GM21717 (cell line): ENCODE results near the gene TMEM143.
"Not testable (repeated sequence)": the region's sequence is repeated elsewhere in the genome, so short reads cannot be mapped to it uniquely, and the experiment has no call there.

Experiments used
- ATAC-seq: cut with Tn5 transposase; IDR thresholded peaks from one replicate; pipeline ENCODE4 v1.9.1; 2021; ENCODE audit warnings: mild to moderate bottlenecking, moderate library complexity; ENCODE audit not compliant: unreplicated experiment

TMEM143 gene

DNA sequence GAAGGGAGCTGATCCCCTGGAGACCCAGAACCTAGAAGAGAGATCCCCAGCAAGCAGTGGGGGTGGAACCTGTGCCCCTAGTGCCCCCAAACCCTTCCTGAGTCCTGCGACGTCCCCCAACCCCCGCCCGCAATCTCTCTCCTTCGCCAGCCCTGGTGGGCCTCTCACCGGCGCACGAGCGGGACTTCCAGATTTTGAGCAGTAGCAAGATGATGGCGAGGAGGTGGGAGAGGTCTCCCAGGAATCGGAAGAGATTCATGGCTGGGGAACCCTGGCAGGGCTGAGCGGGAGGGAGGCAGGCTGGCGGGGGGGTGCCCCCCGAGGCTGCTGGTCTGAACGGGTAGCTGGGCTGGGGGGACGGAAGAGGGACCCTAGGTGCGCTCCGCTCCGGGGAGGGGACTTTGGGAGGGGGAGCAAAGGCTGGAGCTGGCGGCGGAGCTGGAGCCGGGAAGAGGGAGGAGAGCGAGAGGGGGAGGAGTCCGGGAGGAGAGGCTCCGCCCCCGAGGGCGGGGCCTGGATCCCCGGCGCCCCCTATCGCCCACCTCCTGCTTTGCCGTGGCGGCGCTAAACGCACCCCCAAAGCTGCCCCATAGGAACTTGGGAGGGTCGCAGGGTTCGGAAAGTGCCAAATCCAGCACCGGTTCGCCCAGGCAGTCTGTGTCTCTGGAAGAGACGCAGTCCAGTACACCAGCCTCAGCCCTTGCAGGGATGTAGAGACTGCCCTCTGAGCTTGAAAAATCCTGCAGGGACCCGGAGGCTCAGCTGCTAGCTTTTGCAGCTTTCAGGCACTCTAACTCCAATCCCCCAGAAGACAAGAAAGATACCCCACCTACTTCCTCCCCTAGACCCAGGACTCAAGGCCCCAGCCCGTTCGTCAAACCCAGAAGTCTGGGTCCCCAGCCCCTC is 27.6 kb upstream of the TMEM143 start, which contains the start of gene KDELR1:
Gene KDELR1 (minus strand): TSS at position 452 of the 906 bp plus-strand sequence. CDS start 193 bp downstream, at position 259.
- ATAC-seq = peak; percentile 57

DNA sequence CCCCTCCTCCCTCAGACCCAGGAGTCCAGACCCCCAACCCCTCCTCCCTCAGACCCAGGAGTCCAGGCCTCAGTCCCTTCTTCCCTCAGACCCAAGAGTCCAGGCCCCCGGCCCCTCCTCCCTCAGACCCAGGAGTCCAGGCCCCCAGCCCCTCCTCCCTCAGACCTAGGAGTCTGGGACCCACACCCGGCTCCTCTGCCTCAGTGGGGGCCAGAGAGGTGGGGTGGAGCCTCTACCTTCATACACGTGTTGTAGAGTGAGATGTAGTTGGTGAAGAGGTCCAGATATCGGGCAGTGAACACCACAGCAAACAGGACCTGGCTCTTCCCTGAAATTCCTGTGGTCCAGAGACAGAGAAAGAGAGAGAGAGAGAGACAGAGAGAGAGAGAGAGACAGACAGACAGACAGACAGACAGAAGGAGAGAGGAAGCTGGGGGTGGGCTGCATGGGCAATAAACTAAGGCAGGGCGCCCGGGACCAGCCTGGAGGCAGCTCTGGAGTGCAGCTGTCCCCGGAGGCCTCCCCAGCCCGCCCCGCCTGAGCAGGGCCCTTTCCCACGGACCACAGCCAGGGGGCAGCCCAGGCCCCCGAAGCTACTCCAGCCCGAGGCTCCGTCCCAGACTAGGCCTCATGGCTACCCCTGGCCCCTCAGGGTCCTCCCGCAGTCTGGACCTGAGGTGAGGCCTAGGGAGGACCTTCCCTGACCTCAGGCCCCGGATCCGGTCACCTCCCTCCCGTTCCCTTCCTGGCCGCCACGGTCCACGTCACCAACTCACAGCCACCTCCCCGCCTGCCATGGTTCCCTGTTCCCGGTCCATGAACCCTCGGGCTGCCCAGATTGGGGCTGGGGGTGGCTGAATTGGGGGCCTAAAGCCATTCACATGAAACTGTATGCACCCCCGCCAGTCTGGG is 26.7 kb upstream of the TMEM143 start:
- no peak for ATAC-seq

DNA sequence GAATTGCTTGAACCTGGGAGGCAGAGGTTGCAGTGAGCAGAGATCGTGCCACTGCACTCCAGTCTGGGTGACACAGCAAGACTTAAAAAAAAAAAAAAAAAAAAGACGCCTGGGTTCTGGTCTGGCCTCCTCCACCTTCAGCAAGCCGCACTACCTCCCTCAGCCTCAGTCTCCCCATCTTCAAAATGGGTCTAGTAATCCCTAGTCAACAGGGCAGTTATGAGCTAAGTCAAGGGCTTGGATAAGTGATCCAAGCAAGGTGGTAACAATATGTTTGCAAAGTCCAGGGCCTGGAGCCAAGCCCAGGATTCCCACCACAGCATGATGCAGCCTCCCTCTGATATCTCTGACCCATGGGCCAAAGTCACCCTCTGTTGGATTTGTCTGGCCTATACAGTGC is 23.2 kb upstream of the TMEM143 start:
- ATAC-seq = no peak

DNA sequence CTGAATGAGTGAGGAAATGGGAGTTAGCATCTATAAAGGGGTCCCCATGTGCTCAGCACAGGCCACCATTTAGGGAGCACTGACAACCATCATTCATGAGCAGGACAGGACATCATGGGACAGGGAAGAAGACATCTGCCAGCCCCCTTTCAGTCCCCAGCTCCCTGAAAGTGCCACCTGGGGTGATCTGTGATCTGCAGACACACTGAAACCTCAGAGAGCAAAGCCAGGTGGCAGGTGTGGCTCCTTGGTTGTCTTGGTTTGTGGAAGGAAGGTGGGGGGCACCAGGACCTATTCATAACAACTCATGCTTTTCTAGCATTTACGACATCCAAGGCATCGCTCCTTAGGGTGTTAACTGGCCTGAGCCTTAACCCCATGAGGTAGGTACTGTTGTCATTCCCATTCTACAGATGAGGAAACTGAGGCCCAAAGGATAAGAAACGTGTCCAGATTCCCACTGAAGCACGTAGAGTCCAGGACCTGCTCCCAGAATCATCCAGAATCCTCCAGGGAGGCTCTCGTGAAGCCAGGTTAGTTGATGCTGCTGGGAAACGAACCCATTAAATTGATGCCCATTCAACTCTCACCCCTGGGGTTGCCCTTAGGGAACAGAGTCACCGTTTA is 21.8 kb upstream of the TMEM143 start:
- ATAC-seq = no peak

DNA sequence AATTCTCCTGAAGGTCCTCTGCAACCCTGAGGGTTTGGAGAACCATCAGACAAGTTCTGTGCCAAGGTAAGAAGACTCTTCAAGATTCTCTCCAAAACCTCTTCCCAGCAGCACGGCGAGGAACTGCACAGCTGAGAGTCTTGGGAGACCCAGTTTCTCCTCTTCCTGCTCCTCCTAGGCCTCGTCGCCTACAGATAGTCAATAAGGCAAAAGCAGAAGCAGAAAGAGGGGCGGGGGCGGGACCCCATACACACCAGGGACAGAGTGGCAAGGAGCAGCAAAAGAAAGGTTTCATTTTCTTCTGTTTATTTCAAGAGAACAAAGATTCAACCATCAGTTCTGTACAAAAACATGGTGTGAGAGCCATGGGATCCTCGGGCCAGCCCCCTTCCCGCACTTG is 18.5 kb upstream of the TMEM143 start:
- ATAC-seq = no peak

DNA sequence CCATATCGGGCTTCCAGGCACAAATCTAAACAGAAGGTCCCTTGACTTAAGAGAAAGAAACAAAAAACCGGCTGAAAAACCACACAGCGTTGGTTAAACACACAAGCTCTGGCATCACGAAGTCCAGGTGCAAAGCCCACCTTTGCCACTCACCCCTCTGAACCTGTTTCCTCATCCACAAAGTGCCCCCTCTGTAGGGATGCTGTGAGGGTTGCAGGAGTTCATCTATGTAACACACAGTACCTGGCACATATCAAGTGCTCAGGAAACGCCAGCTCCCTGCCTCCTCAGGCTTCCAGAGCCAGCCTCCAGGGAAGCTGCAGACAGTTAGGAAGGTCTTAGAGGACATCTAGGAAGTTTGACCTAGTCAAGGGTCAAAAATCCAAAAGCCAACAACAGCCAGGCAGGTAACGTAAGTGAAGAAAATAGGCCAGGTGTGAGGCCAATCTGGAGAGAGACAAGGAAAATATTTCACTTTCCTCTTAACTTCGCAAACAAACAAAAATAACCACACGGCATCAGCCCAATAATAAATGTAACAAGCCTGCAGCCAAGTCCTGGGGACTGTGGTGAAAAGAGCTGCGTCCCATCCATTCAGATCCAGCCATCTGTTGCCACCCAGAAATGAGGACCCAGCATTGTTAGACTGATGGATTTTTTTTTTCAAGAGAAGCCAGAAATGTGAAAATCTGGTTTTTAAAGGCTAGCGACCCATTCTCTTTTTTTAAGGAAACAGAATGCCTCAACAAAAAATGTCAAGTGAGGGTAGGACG is 17.6 kb upstream of the TMEM143 start:
- no peak for ATAC-seq

DNA sequence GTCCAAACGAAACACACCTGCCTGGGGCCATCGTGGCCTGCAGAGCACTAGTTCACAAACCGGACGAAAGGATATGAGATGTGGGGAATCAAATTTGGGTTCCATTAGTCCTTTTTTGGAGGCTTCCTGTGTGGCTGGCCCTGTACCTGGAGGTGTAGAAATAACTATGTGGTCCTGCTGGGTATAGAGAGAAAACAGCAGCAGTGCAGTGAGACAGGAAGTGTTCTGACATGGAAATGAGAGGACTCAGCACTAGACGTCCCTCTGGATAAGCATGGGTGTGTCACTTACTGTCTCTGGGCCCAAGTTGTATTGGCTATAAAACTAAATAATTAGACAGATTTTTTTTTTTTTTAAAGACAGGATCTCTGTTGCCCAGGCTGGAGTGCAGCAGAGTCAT is 15.3 kb upstream of the TMEM143 start:
- ATAC-seq = no peak

DNA sequence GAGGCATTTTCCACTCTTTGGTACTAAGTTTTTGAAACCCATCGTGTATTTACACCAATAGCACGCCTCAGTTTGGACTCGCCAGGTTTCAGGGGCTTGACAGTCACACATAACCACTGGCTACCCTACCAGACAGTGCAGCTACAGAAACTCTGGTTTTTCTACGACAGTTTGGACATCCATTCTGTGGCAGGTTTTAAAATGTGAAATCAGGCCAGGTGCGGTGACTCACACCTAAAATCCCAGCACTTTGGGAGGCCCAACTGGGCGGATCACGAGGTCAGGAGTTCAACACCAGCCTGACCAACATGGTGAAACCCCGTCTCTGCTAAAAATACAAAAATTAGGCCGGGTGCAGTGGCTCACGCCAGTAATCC is 14.4 kb upstream of the TMEM143 start:
- ATAC-seq = no peak

DNA sequence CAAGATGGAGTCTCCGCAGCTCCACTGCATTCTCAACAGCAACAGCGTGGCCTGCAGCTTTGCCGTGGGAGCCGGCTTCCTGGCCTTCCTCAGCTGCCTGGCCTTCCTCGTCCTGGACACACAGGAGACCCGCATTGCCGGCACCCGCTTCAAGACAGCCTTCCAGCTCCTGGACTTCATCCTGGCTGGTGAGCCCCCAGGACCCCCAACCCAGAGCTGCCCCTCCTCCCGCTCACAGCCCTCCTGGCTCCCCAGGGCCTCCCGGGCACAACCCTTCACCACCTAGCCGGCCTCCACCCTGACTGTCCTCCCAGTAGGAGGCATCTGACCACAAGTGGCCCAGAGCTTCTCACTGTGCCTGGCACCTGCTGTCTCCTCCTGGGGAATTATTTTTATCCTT is 9.8 kb upstream of the TMEM143 start:
- no peak for ATAC-seq

DNA sequence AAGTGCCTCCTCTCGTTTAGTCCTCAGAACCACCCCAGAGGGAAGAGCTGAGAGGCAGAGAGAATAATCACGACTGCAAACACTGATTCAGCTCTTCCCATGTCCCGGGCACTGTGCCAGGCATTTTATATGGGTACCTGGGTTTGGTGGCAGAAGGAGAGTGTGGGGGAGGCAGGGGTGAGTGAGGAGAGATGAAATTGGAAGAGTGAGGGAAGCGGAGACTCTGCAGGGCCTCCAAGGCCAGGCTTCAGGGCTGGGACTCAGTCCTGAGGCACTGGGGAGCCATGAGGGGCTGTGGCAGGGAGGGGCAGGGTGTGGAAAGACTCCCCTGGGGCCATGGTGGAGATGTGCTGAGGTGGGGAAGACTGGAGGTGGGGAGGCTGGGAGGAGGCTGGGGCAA is 9.2 kb upstream of the TMEM143 start:
- no peak for ATAC-seq

DNA sequence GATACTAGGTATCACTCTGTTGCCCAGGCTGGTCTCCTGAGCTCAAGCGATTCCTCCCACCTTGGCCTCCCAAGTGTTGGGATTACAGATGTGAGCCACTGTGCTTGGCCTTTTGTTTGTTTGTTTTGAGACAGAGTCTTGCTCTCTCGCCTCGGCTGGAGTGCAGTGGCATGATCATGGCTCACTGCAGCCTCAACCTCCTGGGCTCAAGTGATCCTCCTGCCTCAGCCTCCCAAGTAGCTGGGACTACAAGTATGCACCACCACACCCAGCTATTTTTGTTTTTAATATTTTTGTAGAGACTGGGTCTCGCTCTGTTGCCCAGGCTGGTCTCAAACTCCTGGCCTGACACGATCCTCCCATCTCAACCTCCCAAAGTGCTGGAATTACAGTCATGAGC is 8.0 kb upstream of the TMEM143 start:
- ATAC-seq = not testable (repeated sequence)

DNA sequence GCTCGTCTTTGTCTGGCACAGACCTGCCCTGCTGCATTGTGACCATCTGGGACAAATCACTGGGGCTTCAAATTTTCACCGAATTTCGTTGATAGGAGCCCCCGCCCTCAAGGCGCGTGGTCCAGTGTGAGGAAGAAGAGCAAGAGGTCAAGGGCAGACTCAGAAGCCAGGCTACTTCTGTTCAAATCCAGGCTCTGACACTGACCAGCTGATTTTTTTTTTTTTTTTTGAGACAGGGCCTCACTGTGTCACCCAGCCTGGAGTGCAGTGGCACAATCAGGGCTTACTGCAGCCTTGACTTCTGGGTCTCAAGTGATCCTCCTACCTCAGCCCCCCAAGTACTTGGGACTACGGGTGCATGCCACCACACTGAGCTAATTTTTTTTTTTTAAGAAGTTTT is 7.6 kb upstream of the TMEM143 start:
- no peak for ATAC-seq

DNA sequence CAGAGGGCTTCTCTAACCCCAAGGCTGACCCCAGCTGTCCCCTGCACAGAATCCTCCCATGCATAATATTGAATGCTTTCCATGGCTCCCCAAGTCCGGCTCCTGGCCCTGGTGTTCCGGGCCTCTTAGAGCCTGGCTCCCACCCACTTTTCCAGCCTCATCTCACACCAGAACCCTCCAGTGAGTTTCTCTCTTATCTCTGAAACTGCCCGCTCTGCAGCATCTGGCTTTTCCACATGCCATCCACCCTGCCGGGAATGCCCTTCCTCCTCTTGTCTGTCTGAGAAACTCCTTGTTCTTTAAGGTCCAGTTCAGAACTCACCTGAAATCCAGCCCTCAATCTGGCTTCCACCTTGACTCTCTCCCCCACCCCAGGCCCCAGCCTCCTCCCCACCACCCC is 7.2 kb upstream of the TMEM143 start:
- ATAC-seq = no peak

DNA sequence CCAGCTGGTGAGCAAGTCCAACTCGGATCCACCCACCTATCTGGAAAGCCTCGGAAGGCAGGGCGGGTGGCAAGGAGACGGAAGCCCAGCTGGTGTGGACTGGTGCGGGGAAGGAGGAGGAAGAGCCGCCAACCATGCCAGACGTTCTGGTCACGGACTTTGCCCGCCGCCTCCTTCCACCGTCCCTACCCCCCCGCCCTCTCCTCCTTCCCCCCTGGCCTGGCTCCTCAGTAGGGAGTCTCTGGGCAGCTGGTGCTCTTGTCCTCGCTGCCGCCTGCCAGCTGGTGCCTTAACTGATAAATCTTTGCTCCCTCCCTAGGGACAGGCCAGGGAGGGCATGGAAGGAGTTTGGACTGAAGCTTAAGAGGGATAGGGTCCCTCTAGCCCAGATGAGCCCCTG is 5.2 kb upstream of the TMEM143 start:
- ATAC-seq = no peak

DNA sequence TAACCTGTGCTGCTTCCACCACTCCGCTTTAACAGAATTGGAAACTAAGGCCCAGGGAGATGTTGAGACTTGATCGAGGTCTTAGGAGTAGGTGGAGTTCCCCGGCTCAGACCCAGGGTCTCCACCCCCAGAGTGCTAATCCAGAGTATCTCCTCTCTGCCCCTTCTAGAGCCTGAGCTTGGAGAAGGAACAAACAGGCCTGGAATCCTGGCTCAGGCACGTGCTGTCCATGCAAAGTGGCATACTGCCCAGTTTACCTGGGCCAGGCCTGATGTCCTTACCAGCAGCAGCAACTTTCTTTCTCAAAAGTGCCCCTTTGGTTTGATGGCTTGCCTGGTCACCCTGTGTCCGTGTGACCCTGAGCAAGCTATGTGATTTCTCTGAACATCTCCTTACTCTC is 4.1 kb upstream of the TMEM143 start:
- ATAC-seq = no peak

DNA sequence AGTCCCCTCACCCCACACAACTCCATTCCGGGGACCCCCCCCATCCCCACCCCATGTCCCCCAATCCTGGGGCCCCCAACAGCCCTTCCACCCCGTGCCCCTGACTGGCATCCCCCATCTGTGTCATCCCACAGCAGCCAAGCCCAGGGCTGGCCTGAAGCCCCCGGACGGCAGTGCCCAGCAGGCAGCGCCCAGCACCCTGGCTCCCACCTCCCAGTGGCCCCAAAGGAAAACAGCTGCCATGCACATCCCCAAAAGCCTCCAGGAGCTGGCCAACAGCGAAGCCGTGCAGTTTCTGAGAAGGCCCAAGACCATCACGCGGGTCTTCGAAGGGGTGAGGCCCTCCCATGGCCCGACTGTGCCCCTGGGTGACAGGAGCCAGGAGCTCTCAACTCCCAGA is 1.9 kb upstream of the TMEM143 start:
- ATAC-seq = no peak

DNA sequence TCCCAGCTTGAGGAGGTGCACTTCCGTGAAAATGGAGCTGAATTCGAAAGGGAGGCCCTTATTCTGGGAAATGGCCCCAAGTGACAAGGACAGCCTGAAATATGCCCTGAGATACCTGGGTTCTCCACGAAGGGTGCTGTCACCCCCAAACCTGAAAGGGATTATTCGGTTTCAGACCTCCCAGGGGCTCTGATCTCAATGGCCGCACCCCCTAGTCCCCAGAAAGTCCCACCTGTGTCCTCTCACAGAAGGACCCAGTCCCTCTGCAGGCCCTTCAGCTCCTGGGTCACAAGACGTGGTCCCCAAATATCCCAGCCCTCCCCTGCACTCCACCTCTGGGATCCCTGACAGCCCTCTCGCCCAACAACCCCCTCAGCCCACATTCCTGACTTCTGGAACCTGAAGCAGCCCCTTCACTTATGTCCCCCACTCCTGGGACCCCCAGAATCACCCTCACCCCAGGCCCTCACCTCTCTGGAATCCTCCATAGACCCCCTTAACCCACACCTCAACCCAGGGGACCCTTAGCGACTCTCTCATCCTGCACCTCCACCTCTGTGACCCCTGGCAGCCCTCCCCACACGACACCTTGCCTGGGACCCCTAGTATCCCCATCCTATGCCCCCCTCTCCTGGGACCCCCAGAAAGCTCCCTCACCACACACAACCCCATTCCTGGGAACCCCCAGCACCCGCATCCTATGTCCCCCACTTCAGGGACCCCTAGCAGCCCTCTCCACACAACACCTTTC is 1.0 kb upstream of the TMEM143 start:
- no peak for ATAC-seq

DNA sequence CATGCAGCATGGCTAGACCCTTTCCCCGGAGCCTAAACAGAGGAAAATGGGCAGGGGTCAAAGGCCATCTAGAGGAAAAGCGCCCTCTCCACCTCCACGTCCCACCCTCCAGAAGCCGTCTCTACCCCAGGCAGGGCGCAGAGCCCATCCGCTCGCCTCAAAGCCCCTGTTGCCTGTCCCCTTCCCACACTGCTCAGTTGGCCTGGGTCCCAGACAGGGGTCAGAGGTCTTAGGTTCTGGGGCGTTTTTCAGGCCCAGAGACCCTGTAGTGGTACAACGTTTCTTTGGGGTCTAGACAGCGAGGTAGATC is 285 bp downstream of the TMEM143 start:
- ATAC-seq = peak; percentile 14

DNA sequence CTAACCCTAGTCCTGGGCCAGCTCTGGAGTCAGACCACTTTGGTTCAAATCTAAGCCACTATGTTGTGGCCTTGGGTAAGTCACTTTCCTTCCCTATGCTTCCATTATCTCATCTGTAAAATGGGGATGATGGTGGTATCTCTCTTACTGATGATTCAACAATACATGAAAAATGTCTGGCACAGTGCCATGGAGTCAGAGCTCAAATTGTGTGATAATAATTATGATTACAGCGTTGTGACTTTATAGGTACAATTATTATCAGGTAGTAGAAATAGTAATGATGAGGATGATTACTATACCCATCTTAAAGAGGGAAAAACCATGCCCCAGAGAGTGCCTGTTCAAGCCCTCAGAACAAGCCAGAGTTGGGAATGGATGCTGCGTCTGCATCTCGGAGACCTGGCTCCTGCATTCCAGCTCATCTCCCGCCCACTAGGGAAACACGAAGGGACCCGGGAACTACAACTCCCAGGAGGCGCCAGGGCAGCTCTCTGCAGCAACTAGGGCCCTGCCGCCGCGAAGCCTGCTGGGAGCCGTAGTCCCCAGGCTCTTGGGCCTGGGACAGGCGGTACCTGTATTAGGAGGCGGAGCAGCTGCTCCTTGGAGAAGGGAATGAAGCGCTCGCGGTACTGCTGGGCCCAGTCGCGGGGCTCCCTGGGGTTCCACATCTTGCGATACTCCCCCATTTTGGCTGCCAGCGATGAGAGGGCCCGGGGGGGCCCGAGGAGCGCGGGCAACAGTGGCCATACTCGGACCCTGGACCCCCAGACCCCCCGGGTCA is 832 bp downstream of the TMEM143 start:
- ATAC-seq = peak; percentile 44
